Activated T-cell treated with anti-CD3 and anti-CD28 coated beads for 24 hours (primary cell): ENCODE measurements around the gene MBNL2.

Experiments
- DNase-seq: peaks from one replicate; pipeline ENCODE4 v3.0.0-alpha.2; 2020; ENCODE audit warnings: low read depth

MBNL2 gene

GRCh38 chr13:97254816-97255215 is 32.7 kb downstream of the MBNL2 start:
- no peak for DNase-seq

- no peak for DNase-seq
Measured at GRCh38 chr13:97255515-97256021, 33.4 kb downstream of the MBNL2 start.

- DNase-seq, result no peak
Measured at GRCh38 chr13:97256343-97256783, 34.2 kb downstream of the MBNL2 start.

GRCh38 chr13:97257228-97257755 is 35.2 kb downstream of the MBNL2 start:
- no peak for DNase-seq

- DNase-seq, result no peak
Measured at GRCh38 chr13:97257800-97258799, 36.0 kb downstream of the MBNL2 start.

- no peak for DNase-seq
Measured at GRCh38 chr13:97258801-97259200, 36.7 kb downstream of the MBNL2 start.

GRCh38 chr13:97259410-97259797 is 37.3 kb downstream of the MBNL2 start:
- DNase-seq, result no peak

GRCh38 chr13:97259798-97260714 is 37.9 kb downstream of the MBNL2 start:
- no peak for DNase-seq

- no peak for DNase-seq
Measured at GRCh38 chr13:97261254-97262005, 39.3 kb downstream of the MBNL2 start.

- DNase-seq, result no peak
Measured at GRCh38 chr13:97262058-97262457, 39.9 kb downstream of the MBNL2 start.

- no peak for DNase-seq
Measured at GRCh38 chr13:97263160-97263559, 41.0 kb downstream of the MBNL2 start.

- DNase-seq, result no peak
Measured at GRCh38 chr13:97264663-97265062, 42.5 kb downstream of the MBNL2 start.

GRCh38 chr13:97266332-97266731 is 44.2 kb downstream of the MBNL2 start:
- no peak for DNase-seq

- DNase-seq, result no peak
Measured at GRCh38 chr13:97266772-97267417, 44.8 kb downstream of the MBNL2 start.

GRCh38 chr13:97267418-97268059 is 45.4 kb downstream of the MBNL2 start:
- no peak for DNase-seq

- DNase-seq, result no peak
Measured at GRCh38 chr13:97268772-97269171, 46.6 kb downstream of the MBNL2 start.

- DNase-seq, result no peak
Measured at GRCh38 chr13:97269603-97270002, 47.5 kb downstream of the MBNL2 start.

- DNase-seq, result no peak
Measured at GRCh38 chr13:97272526-97272925, 50.4 kb downstream of the MBNL2 start.

GRCh38 chr13:97273341-97273831 is 51.3 kb downstream of the MBNL2 start:
- no peak for DNase-seq
